BJ (cell line): ENCODE measurements around the gene TCF4. TPM values are rescaled to one million over a fixed set of nuclear protein-coding genes. Genes with fewer than 3 reads are reported as not detected.

Experiments
- CTCF ChIA-PET: fragments of 350-600 bp; formaldehyde crosslinking; extraction: SDS; loops from one replicate; lab custom pipeline; 2021; ENCODE audit warnings: antibody characterized with exemption, inconsistent platforms; lab: Yijun Ruan, JAX
- POLR2A ChIA-PET: fragments of 300-600 bp; sonication (Branson Sonifier 250); formaldehyde crosslinking; extraction: SDS; loops from one replicate; lab custom pipeline; 2021; ENCODE audit warnings: antibody characterized with exemption; lab: Charles Lee
- DNase-seq: peaks from one replicate; pipeline ENCODE4 v3.0.0-alpha.2; 2011; ENCODE audit warnings: low read depth
- H3K27me3 ChIP-seq: 2 replicates; pipeline ENCODE4 v1.6.0; 2011; ENCODE audit warnings: low read length; ENCODE audit not compliant: control insufficient read depth, insufficient read depth
- H3K36me3 ChIP-seq: 2 replicates; pipeline ENCODE4 v1.5.1; 2011; ENCODE audit warnings: low read length; ENCODE audit not compliant: control insufficient read depth, insufficient read depth
- H3K4me3 ChIP-seq: 2 replicates; pipeline ENCODE4 v1.5.1; 2011; ENCODE audit warnings: low read depth, mild to moderate bottlenecking, control low read depth, low read length
- polyA plus RNA-seq: library from polyadenylated mRNA; depleted of rRNA; stranded (reverse); fragments of >200 nt; gene quantifications from 2 replicates; pipeline ENCODE4 v1.2.3, GENCODE V29; 2011
- TF ChIP-seq, protein P1 (sequence below): IDR thresholded peaks from 2 replicates; pipeline ENCODE4 v1.5.1; 2011; ENCODE audit warnings: low read depth, mild to moderate bottlenecking, control low read depth, inconsistent platforms, low read length, moderate library complexity; ENCODE audit not compliant: insufficient read depth

Gene TCF4
- polyA plus RNA-seq, 1 experiment, result 65.8 TPM

DNA sequence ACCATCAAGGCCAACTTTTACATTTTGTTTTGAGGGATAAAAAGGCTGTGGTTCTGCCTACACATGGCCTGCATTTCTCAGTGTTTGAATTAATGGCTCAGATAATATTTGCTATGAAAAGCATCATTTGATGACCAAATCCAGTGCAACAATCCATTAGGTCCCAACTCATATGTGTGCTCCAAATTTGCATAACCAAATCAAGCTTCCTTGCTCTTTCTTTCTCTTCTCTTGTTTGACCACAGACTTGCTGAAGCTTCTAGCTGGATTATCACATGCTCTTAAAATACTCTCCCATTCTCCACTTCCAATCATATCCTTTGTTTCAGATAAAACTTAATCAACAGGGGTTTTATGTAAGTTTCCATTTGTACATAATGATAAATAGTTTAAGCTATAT lies 147.0 kb downstream of the TCF4 start:
- TF ChIP-seq, protein P1, sequence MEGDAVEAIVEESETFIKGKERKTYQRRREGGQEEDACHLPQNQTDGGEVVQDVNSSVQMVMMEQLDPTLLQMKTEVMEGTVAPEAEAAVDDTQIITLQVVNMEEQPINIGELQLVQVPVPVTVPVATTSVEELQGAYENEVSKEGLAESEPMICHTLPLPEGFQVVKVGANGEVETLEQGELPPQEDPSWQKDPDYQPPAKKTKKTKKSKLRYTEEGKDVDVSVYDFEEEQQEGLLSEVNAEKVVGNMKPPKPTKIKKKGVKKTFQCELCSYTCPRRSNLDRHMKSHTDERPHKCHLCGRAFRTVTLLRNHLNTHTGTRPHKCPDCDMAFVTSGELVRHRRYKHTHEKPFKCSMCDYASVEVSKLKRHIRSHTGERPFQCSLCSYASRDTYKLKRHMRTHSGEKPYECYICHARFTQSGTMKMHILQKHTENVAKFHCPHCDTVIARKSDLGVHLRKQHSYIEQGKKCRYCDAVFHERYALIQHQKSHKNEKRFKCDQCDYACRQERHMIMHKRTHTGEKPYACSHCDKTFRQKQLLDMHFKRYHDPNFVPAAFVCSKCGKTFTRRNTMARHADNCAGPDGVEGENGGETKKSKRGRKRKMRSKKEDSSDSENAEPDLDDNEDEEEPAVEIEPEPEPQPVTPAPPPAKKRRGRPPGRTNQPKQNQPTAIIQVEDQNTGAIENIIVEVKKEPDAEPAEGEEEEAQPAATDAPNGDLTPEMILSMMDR, result no peak
- DNase-seq, result no peak
- H3K4me3 ChIP-seq, result no peak overlapping the region
- H3K27me3 ChIP-seq, result no peaks in the 10 kb centered on the region
- no peaks in the 10 kb centered on the region for H3K36me3 ChIP-seq
- ChIA-PET CTCF (no interaction called here), POLR2A (no interaction called here)

DNA sequence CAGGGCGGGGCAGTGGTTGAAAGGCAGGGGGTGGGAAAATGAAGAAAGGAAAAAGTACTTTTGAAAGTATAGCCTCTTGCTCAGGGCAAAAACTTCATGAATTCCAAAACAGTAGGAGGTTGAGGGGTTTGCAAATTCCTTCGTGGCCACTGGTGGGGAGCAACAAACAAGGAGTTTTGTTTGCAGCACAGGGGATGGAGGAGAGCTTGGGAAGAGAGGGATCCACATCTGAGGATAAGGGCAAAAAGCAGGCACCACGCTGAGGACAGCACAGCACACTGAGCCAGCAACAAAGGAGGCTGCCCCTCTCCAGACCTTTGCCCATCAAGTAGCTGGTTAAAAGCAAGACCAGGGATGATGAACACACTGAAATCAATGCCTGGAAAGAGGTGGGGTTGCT lies 148.9 kb downstream of the TCF4 start:
- ChIA-PET CTCF (no interaction called here), POLR2A (no interaction called here)
- Histone ChIP-seq H3K36me3 (no peaks in the 10 kb centered on the region), H3K4me3 (no peak overlapping the region), H3K27me3 (no peaks in the 10 kb centered on the region)
- TF ChIP-seq, protein P1, result no peak
- no peak for DNase-seq

DNA sequence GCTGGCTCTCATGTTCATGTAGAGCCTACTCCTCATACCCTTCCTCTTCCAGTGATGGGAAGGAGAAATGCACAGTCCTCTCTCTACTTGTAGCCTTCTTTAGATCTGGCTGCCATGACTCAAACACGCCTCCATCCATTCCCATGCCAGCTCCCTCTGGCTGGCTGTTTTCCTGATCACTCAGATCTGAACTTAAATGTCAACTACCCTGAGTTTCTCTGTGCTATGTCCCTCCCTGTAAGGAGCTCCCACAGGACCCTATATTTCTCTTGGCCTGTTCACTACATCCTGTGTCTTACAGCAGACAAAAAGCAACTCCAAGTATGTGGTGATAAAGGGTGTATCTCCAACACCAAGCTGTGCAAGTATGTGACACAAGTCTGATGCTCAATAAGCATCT lies 152.4 kb downstream of the TCF4 start:
- TF ChIP-seq, protein P1, result no peak
- CTCF ChIA-PET, result interaction anchor here (0.8 kb wide), 1 partner anchor 18 kb away, joined by 3 read pairs; no protein-coding TSS in a partner anchor
- no peak overlapping the region for H3K4me3 ChIP-seq
- DNase-seq, result no peak
- POLR2A ChIA-PET, result no interaction called here
- no peaks in the 10 kb centered on the region for H3K36me3 ChIP-seq
- H3K27me3 ChIP-seq, result no peaks in the 10 kb centered on the region

DNA sequence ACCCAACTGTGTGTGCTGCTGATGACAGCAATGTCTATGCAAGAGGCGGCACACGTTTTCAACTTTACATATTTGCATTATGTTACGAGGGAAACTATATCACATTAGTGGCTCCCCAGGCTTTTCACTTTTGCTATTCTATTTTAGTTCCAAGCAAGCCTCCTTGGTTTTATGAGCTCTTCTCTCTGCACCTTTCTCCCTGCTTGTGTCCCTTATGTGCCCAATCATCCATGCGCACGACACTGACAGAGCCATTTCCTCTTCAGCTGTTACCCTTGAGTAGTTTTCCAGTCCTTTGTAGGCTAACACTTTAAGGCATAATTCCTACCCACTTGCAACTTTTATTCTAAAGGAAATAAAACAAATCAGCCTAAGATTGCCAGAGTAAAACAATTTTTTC lies 154.3 kb downstream of the TCF4 start:
- CTCF ChIA-PET, result no interaction called here
- DNase-seq, result no peak
- TF ChIP-seq, protein P1, result no peak
- POLR2A ChIA-PET, result no interaction called here
- H3K4me3 ChIP-seq, result no peak overlapping the region
- no peaks in the 10 kb centered on the region for H3K27me3 ChIP-seq
- H3K36me3 ChIP-seq, result no peaks in the 10 kb centered on the region

DNA sequence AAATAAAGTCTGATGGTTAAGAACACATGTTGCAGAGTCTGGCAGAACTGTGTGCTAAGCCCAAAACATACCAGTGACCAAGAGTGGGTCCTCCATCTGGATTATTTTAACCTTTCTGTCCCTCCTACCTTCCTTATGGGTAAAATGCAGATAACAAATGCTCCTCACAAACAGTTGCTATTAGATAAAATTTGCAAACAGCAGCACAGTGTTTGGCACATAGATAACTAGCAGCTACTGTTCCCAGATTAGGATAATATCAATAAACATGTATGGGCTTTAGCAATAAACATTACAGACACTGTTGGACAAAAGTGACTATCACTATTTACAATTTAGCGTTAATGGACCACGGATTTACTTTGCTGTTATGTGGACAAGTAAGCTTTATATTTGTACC lies 154.9 kb downstream of the TCF4 start:
- Histone ChIP-seq H3K27me3 (no peaks in the 10 kb centered on the region), H3K36me3 (no peaks in the 10 kb centered on the region), H3K4me3 (no peak overlapping the region)
- TF ChIP-seq, protein P1, result no peak
- DNase-seq, result no peak
- ChIA-PET CTCF (no interaction called here), POLR2A (no interaction called here)
